ENCODE measurements around the gene OR11H7.

The OR11H7 gene

DNA sequence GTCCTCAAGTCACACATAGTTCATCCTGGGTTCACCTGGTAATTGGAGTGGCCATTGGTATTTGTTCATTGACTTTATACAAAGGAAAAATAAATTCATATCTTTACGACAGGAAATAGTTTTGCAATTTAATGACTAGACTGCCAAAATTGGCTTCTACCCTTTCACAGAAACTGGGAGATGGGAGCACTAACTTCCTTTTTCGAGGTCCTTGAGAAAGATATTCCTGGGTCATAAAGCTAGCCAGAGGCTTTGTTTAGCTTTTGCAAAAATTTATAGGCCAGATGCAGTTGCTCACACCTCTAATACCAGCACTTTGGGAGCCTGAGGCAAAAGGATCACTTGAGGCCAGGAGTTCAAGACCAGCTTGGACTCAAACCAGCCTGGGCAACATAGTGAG, 48.3 kb upstream of the OR11H7 start:
- Histone ChIP-seq H3K9me2 (ENCODE audit: low read depth, low read length) (no peaks in the 10 kb centered on the region), H2AFZ (ENCODE audit: low read length) (no peak overlapping the region), H4K20me1 (ENCODE audit: insufficient read depth, low read length) (no peaks in the 10 kb centered on the region), H3F3A (ENCODE audit: insufficient read depth, low read length) (no peaks in the 10 kb centered on the region), H3K4me3 (ENCODE audit: low read depth, low read length, poor library complexity, severe bottlenecking) (no peak overlapping the region), H3K27me3 (ENCODE audit: insufficient read depth, low read length) (no peaks in the 10 kb centered on the region), H3K9me3 (ENCODE audit: low read length) (no peaks in the 10 kb centered on the region), H3K4me1 (ENCODE audit: insufficient read depth, low read length, severe bottlenecking) (no peaks in the 10 kb centered on the region), H3K4me2 (ENCODE audit: low read length) (no peak overlapping the region), H3K36me3 (ENCODE audit: insufficient read depth, low read length) (no peaks in the 10 kb centered on the region), H3K9ac (ENCODE audit: low read length) (no peak overlapping the region), H3K79me2 (ENCODE audit: insufficient read depth, low read length) (no peaks in the 10 kb centered on the region), H3K27ac (ENCODE audit: low read depth, low read length, poor library complexity, severe bottlenecking) (no peak overlapping the region)
- TF ChIP-seq, protein P1, sequence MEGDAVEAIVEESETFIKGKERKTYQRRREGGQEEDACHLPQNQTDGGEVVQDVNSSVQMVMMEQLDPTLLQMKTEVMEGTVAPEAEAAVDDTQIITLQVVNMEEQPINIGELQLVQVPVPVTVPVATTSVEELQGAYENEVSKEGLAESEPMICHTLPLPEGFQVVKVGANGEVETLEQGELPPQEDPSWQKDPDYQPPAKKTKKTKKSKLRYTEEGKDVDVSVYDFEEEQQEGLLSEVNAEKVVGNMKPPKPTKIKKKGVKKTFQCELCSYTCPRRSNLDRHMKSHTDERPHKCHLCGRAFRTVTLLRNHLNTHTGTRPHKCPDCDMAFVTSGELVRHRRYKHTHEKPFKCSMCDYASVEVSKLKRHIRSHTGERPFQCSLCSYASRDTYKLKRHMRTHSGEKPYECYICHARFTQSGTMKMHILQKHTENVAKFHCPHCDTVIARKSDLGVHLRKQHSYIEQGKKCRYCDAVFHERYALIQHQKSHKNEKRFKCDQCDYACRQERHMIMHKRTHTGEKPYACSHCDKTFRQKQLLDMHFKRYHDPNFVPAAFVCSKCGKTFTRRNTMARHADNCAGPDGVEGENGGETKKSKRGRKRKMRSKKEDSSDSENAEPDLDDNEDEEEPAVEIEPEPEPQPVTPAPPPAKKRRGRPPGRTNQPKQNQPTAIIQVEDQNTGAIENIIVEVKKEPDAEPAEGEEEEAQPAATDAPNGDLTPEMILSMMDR (IDR thresholded peaks at IDR 0.05; ENCODE audit: low read length): no peak
- TF ChIP-seq EZH2 (IDR thresholded peaks at IDR 0.05; ENCODE audit: borderline replicate concordance, low read length): no peak

DNA sequence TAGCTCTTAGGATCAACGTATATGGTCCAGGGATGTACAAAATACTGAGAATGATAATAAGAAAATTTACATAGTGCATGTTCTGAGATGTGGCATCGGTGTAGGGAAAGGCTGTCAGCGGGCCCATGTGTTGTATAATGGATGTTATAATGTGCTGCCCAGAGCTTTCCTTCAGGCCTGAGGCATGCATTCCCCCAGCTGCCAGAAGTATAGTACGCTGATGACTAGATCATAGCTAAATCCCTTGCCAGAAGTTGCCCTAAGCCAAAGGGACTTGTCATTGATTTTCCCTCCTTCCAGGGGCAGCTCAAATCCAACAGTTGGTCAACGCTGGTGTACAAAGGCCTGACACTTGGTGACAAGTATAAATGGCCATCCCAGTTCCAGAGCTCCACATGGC, 44.6 kb upstream of the OR11H7 start:
- H3K9ac ChIP-seq (ENCODE audit: low read length): no peak overlapping the region
- H3K9me3 ChIP-seq (ENCODE audit: low read length): no peaks in the 10 kb centered on the region
- no peaks in the 10 kb centered on the region for H3K4me1 ChIP-seq (ENCODE audit: insufficient read depth, low read length, severe bottlenecking)
- H2AFZ ChIP-seq (ENCODE audit: low read length): no peak overlapping the region
- H3K4me3 ChIP-seq (ENCODE audit: low read depth, low read length, poor library complexity, severe bottlenecking): no peak overlapping the region
- no peak overlapping the region for H3K27ac ChIP-seq (ENCODE audit: low read depth, low read length, poor library complexity, severe bottlenecking)
- no peaks in the 10 kb centered on the region for H3F3A ChIP-seq (ENCODE audit: insufficient read depth, low read length)
- no peaks in the 10 kb centered on the region for H4K20me1 ChIP-seq (ENCODE audit: insufficient read depth, low read length)
- H3K27me3 ChIP-seq (ENCODE audit: insufficient read depth, low read length): no peaks in the 10 kb centered on the region
- no peaks in the 10 kb centered on the region for H3K79me2 ChIP-seq (ENCODE audit: insufficient read depth, low read length)
- H3K4me2 ChIP-seq (ENCODE audit: low read length): no peak overlapping the region
- TF ChIP-seq EZH2 (IDR thresholded peaks at IDR 0.05; ENCODE audit: borderline replicate concordance, low read length): no peak
- TF ChIP-seq, protein P1 (IDR thresholded peaks at IDR 0.05; ENCODE audit: low read length): no peak
- no peaks in the 10 kb centered on the region for H3K9me2 ChIP-seq (ENCODE audit: low read depth, low read length)
- H3K36me3 ChIP-seq (ENCODE audit: insufficient read depth, low read length): no peaks in the 10 kb centered on the region

DNA sequence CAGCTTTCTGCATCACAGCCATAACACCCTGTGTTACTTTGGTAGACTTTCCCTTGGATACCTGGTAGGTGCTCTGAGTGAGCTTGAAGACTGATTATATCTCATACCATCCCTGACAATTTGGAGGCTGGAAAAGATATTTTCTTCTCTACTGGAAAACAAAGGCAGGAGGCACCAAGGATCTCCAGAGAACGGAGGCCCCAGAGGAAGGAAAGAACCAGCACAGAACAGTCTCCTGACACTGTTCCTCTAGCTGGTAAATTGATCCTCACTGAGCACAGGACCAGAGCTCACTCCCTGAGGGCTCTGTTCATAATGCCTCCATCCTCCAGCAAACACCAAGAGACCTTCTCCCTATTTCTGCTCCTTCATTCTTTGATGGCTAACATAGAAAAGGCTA, 38.2 kb upstream of the OR11H7 start, which contains the start of gene OR11G2:
TSS of gene OR11G2 (plus strand) at position 301 of the 400 bp plus-strand sequence. CDS start 6,542 bp downstream, outside the sequence.
- Histone ChIP-seq H3K9me2 (ENCODE audit: low read depth, low read length) (no peaks in the 10 kb centered on the region), H2AFZ (ENCODE audit: low read length) (no peak within 1 kb of the TSS), H3K9ac (ENCODE audit: low read length) (no peak within 1 kb of the TSS), H3K4me3 (ENCODE audit: low read depth, low read length, poor library complexity, severe bottlenecking) (no peak within 1 kb of the TSS), H4K20me1 (ENCODE audit: insufficient read depth, low read length) (no peaks in the 10 kb centered on the region), H3K9me3 (ENCODE audit: low read length) (no peaks in the 10 kb centered on the region), H3K4me1 (ENCODE audit: insufficient read depth, low read length, severe bottlenecking) (no peaks in the 10 kb centered on the region), H3K27ac (ENCODE audit: low read depth, low read length, poor library complexity, severe bottlenecking) (no peak within 1 kb of the TSS), H3K79me2 (ENCODE audit: insufficient read depth, low read length) (no peaks in the 10 kb centered on the region), H3K36me3 (ENCODE audit: insufficient read depth, low read length) (no peaks in the 10 kb centered on the region), H3K4me2 (ENCODE audit: low read length) (no peak within 1 kb of the TSS), H3F3A (ENCODE audit: insufficient read depth, low read length) (no peaks in the 10 kb centered on the region), H3K27me3 (ENCODE audit: insufficient read depth, low read length) (no peaks in the 10 kb centered on the region)
- TF ChIP-seq EZH2 (IDR thresholded peaks at IDR 0.05; ENCODE audit: borderline replicate concordance, low read length): no peak
- TF ChIP-seq, protein P1 (IDR thresholded peaks at IDR 0.05; ENCODE audit: low read length): no peak
